Skeletal muscle tissue (tissue), 4 donors: Measurements from ENCODE around the gene CYP11A1. TPM values are rescaled to one million over a fixed set of nuclear protein-coding genes. Genes with fewer than 3 reads are reported as not detected.

Source experiments
- H3K27ac ChIP-seq: one replicate; pipeline ENCODE4 v1.7.0; 2013; ENCODE audit warnings: mild to moderate bottlenecking, low read depth, low read length, inconsistent platforms
- H3K27me3 ChIP-seq, 3 donors: one replicate each; pipeline ENCODE4 v1.7.0; 2013; ENCODE audit warnings: low read length in 3 of 3; ENCODE audit not compliant: control insufficient read depth in 3 of 3, insufficient read depth in 3 of 3
- H3K36me3 ChIP-seq, 3 donors: one replicate each; pipeline ENCODE4 v1.7.0; 2013; ENCODE audit warnings: low read length in 3 of 3; ENCODE audit not compliant: control insufficient read depth in 3 of 3, insufficient read depth in 3 of 3
- H3K4me1 ChIP-seq, 3 donors: one replicate each; pipeline ENCODE4 v1.7.0; 2013; ENCODE audit warnings: low read length in 3 of 3, mild to moderate bottlenecking in 3 of 3; ENCODE audit not compliant: control insufficient read depth in 3 of 3, insufficient read depth in 3 of 3
- H3K4me3 ChIP-seq, 3 donors: one replicate each; pipeline ENCODE4 v1.7.0; 2013; ENCODE audit warnings: low read length in 3 of 3
- H3K9ac ChIP-seq, 3 donors: one replicate each; pipeline ENCODE4 v1.7.0; 2013; ENCODE audit warnings: low read length in 3 of 3, mild to moderate bottlenecking in 3 of 3, moderate library complexity in 2 of 3, low read depth in 1 of 3
- H3K9me3 ChIP-seq, 3 donors: one replicate each; pipeline ENCODE4 v1.7.0; 2013; ENCODE audit warnings: low read length in 3 of 3; ENCODE audit not compliant: control insufficient read depth in 3 of 3
- total RNA-seq: library from RNA; depleted of rRNA; stranded (reverse); fragments of >200 nt; gene quantifications from one replicate; pipeline ENCODE4 v1.2.3, GENCODE V29; 2014
- donor health status: Osteomylitis.

Gene CYP11A1
- total RNA-seq, 1 donor from 2014 or later = 0.52 TPM

DNA sequence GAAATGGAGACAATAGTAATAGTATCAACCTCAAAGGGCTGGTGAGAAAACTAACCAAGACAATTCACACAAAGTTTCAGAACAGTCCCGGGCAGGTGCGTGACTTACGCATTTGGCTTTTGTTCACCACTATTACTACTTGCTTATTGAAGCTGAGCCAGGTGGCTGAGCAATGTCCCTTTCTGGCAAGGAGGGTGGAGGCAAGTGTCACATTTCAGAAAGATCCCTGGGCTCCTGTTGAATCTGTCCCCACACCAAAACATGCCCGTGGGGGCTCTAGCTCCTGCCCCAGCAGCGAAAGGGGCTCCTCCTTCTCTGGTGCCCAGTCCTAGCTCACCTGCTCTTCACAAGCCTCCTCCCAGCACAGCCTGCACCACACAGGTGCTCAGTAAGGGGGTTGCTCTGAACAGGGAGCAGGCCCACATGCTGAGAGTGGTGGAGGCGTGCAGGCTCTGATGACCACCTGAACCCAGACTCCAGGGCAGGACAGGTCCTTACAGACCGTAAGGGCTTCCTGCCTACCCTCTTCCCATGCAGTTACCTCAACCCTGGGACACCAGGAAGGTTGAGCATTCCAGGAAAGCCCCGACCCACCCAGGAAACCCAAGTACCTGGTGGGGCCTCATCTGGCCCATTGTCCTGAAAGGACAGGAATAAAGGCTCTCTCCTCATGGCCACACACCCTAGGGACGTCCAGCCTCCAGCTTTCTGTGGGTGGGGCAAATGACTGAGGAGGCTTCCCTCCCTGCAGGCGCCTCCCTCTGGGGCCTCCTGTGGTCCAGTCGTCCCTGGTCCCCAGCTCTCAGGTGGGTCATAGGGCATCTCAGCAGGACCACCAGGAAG is 33.7 kb upstream of the CYP11A1 start:
- Histone ChIP-seq H3K9me3 (no peaks in the 10 kb centered on the region), H3K27me3 (peaks cover 3 to 12% (median 12%) of the 10 kb centered on the region in 3 donors), H3K4me1 (peaks cover 3 to 20% (median 13%) of the 10 kb centered on the region in 3 donors), H3K27ac (no peak overlapping the region), H3K36me3 (no peaks in the 10 kb centered on the region), H3K9ac (no peak overlapping the region), H3K4me3 (no peak overlapping the region)

DNA sequence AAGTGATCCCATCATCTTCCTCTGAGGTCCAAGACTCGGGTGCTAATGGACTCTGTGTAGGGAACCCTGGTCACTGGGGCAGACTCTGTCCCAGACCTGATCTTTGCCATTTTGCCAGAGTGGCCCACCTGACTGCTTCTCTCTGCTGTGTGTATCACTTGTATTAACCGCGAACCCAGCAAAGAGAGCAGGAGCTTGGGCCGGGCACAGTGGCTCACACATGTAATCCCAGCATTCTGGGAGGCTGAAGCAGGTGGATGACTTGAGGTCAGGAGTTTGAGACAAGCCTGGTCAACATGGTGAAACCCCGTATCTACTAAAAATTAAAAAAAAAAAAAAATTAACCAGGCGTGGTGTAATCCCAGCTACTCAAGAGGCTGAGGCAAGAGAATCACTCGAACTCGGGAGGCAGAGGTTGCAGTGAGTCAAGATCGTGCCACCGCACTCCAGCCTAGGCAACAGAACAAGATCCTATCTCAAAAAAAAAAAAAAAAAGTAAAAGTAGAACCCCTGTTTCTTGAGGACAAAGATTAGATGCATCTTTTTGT is 32.9 kb upstream of the CYP11A1 start:
- H3K27me3 ChIP-seq = peaks cover 3 to 12% (median 12%) of the 10 kb centered on the region in 3 donors
- H3K9me3 ChIP-seq = no peaks in the 10 kb centered on the region
- H3K4me1 ChIP-seq = peaks cover 3 to 22% (median 13%) of the 10 kb centered on the region in 3 donors
- no peak overlapping the region for H3K27ac ChIP-seq
- H3K9ac ChIP-seq = no peak overlapping the region
- H3K36me3 ChIP-seq = no peaks in the 10 kb centered on the region
- H3K4me3 ChIP-seq = no peak overlapping the region

DNA sequence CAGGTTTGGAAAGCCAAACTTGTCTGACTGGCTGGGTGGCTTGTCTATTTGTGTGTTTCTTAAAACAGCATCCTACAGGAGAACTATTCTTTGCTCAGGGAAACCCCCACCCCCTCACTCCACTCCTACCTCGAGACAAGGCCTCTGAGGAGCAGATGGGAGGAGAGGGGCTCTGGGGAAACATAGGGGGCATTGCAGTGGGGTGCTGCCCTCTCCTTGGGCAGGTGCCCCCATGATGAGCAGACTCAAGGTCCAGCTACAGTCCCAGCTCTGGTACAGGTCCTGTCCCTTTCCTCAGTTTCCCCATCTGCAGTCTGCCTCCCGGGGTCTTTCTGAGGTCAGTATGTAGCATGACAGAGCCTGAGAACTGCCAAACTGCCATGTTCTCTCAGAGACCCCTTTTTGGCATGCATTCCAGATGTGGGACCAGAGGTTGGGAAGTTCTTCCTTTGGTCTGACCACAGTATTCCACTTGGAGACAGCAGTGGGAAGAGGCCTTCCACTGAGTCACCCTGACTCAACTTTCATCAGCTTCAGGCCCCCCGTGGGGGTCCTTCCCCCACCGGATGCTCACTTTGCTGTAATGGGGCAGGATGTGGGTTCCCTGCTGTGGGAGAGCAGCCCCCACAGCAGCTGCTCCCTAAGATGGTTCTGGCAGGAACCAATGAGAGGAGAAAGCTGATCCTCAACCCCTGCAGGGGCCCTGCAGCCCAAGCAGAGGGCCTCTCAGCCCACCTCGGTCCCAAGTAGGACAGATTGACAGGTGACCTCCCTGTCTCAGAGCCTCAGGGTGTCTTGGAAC is 32.3 kb upstream of the CYP11A1 start:
- H3K27me3 ChIP-seq = peaks cover 3 to 12% (median 12%) of the 10 kb centered on the region in 3 donors
- H3K4me3 ChIP-seq = no peak overlapping the region
- no peak overlapping the region for H3K27ac ChIP-seq
- H3K36me3 ChIP-seq = no peaks in the 10 kb centered on the region
- no peaks in the 10 kb centered on the region for H3K9me3 ChIP-seq
- H3K9ac ChIP-seq = no peak overlapping the region
- peaks cover 3 to 28% (median 13%) of the 10 kb centered on the region in 3 donors for H3K4me1 ChIP-seq

- peaks cover 3 to 29% (median 13%) of the 10 kb centered on the region in 3 donors for H3K4me1 ChIP-seq
- no peak overlapping the region for H3K9ac ChIP-seq
Measured at GRCh38 chr15:74399100-74399499, 31.7 kb upstream of the CYP11A1 start.

GRCh38 chr15:74398183-74398582 is 30.7 kb upstream of the CYP11A1 start:
- Histone ChIP-seq H3K4me1 (peaks cover 0 to 23% (median 13%) of the 10 kb centered on the region in 3 donors), H3K4me3 (no peak overlapping the region), H3K36me3 (no peaks in the 10 kb centered on the region), H3K27ac (no peak overlapping the region), H3K27me3 (peaks cover 3 to 14% (median 12%) of the 10 kb centered on the region in 3 donors), H3K9ac (no peak overlapping the region), H3K9me3 (no peaks in the 10 kb centered on the region)

More at GRCh38 chr15:74399100-74399499, 31.7 kb upstream of the CYP11A1 start:
- Histone ChIP-seq H3K36me3 (no peaks in the 10 kb centered on the region), H3K27me3 (peaks cover 3 to 12% (median 12%) of the 10 kb centered on the region in 3 donors), H3K4me3 (no peak overlapping the region), H3K27ac (no peak overlapping the region), H3K9me3 (no peaks in the 10 kb centered on the region)

GRCh38 chr15:74397239-74398068 is 30.0 kb upstream of the CYP11A1 start:
- peaks cover 3 to 17% (median 12%) of the 10 kb centered on the region in 3 donors for H3K27me3 ChIP-seq
- no peak overlapping the region for H3K4me3 ChIP-seq
- no peak overlapping the region for H3K9ac ChIP-seq
- no peaks in the 10 kb centered on the region for H3K9me3 ChIP-seq
- no peak overlapping the region for H3K27ac ChIP-seq
- no peaks in the 10 kb centered on the region for H3K36me3 ChIP-seq
- H3K4me1 ChIP-seq = peaks cover 0 to 17% (median 8%) of the 10 kb centered on the region in 3 donors

- Histone ChIP-seq H3K9ac (no peak overlapping the region), H3K9me3 (no peaks in the 10 kb centered on the region), H3K4me1 (peaks cover 0 to 14% (median 7%) of the 10 kb centered on the region in 3 donors), H3K4me3 (no peak overlapping the region), H3K27me3 (peaks cover 0 to 20% (median 12%) of the 10 kb centered on the region in 3 donors), H3K27ac (no peak overlapping the region), H3K36me3 (no peaks in the 10 kb centered on the region)
Measured at GRCh38 chr15:74396445-74397238, 29.2 kb upstream of the CYP11A1 start.

- peaks cover 0 to 18% (median 9%) of the 10 kb centered on the region in 3 donors for H3K27me3 ChIP-seq
- no peak overlapping the region for H3K9ac ChIP-seq
- H3K36me3 ChIP-seq = no peaks in the 10 kb centered on the region
- H3K27ac ChIP-seq = no peak overlapping the region
- no peaks in the 10 kb centered on the region for H3K9me3 ChIP-seq
- H3K4me1 ChIP-seq = peaks cover 0 to 11% (median 2%) of the 10 kb centered on the region in 3 donors
- H3K4me3 ChIP-seq = no peak overlapping the region
Measured at GRCh38 chr15:74396146-74396438, 28.6 kb upstream of the CYP11A1 start.
